ENCODE data around the gene SEC22A. TPM values are rescaled to one million over a fixed set of nuclear protein-coding genes. Genes with fewer than 3 reads are reported as not detected.

SEC22A gene
- total and polyA plus RNA-seq, 2 experiments from 2014 or later: 16.0 to 21.9 TPM

DNA sequence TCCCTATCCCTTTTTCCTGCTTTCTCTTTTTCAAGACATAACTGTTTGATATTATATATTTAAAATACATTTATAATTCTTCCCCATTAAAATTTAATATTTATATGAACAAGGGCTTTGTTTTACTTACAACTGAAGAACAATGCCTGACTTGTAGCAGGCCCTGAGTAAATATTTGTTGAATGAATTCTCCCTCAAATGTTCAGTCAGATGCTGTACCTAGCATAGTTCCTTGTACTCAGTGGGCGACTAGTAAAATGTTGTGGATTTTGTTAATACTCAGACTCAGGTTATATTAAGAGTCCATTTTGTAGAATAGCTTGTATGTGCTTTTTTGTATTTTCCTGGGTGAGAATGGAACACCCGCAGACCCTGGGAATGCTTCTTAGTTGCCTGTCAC lies 69.1 kb downstream of the SEC22A start:
- peaks cover 3% of the 10 kb centered on the region for H3K36me3 ChIP-seq (replicated peaks; ENCODE audit: insufficient read depth, low read depth)
- no peak overlapping the region for H3K27ac ChIP-seq
- H3K27me3 ChIP-seq: no peaks in the 10 kb centered on the region
- H3K4me1 ChIP-seq (ENCODE audit: insufficient read depth): no peaks in the 10 kb centered on the region
- 79% methylated on average over 2 of the region's 2 CpGs for WGBS (ENCODE audit: low lambda C conversion rate, missing lambda C conversion rate)
- DNase-seq (ENCODE audit: low spot score): no peak
- H3K9me2 ChIP-seq (replicated peaks; ENCODE audit: insufficient read depth): no peaks in the 10 kb centered on the region
- no peak for TF ChIP-seq EZH2phosphoT487 (IDR thresholded peaks at IDR 0.05; ENCODE audit: low read depth, severe bottlenecking, unreplicated experiment)
- TF ChIP-seq, protein P1, sequence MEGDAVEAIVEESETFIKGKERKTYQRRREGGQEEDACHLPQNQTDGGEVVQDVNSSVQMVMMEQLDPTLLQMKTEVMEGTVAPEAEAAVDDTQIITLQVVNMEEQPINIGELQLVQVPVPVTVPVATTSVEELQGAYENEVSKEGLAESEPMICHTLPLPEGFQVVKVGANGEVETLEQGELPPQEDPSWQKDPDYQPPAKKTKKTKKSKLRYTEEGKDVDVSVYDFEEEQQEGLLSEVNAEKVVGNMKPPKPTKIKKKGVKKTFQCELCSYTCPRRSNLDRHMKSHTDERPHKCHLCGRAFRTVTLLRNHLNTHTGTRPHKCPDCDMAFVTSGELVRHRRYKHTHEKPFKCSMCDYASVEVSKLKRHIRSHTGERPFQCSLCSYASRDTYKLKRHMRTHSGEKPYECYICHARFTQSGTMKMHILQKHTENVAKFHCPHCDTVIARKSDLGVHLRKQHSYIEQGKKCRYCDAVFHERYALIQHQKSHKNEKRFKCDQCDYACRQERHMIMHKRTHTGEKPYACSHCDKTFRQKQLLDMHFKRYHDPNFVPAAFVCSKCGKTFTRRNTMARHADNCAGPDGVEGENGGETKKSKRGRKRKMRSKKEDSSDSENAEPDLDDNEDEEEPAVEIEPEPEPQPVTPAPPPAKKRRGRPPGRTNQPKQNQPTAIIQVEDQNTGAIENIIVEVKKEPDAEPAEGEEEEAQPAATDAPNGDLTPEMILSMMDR (IDR thresholded peaks at IDR 0.05; ENCODE audit: poor library complexity): no peak
- TF ChIP-seq EZH2 (IDR thresholded peaks at IDR 0.05; ENCODE audit: borderline replicate concordance): no peak
- H3K79me2 ChIP-seq: no peaks in the 10 kb centered on the region
- no peaks in the 10 kb centered on the region for H4K20me1 ChIP-seq (ENCODE audit: insufficient read depth, poor library complexity, severe bottlenecking)
- H3K9me3 ChIP-seq (ENCODE audit: low read depth): no peaks in the 10 kb centered on the region
- H3K4me2 ChIP-seq: no peak overlapping the region
- H3K4me3 ChIP-seq: no peak overlapping the region
- H2AFZ ChIP-seq: no peak overlapping the region

DNA sequence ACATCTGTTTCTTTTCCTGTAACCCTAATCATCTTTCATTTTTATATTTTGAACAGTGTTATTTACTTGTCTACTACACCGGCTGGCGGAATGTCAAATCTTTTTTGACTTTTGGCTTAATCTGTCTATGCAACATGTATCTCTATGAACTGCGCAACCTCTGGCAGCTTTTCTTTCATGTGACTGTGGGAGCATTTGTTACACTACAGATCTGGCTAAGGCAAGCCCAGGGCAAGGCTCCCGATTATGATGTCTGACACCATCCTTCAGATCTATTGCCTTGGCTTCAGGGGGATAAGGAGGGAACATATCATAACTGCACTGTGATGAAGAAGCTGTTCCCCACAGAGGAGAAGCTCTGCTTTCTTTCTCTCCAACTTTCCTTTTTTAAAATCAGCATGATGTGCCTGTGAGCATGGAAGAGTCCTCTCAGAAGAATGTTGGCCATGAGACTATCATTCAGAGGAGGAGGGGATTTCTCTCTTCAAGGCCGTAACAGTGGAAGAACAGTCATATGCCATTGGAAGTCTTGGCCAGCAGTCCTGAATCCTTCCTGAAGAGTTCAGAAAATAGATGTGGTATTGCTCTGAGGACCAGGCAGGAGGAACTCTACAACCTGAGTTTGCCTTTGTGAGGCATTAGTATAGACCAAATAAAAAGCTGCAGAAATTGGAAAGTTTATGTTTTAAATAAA lies 69.9 kb downstream of the SEC22A start:
- H3K27me3 ChIP-seq: no peaks in the 10 kb centered on the region
- H3K36me3 ChIP-seq (replicated peaks; ENCODE audit: insufficient read depth, low read depth): peaks cover under 1% of the 10 kb centered on the region
- no peak overlapping the region for H3K27ac ChIP-seq
- no peak overlapping the region for H3K4me3 ChIP-seq
- no peaks in the 10 kb centered on the region for H3K79me2 ChIP-seq
- no peak overlapping the region for H3K4me2 ChIP-seq
- TF ChIP-seq EZH2phosphoT487 (IDR thresholded peaks at IDR 0.05; ENCODE audit: low read depth, severe bottlenecking, unreplicated experiment) (no peak), EZH2 (IDR thresholded peaks at IDR 0.05; ENCODE audit: borderline replicate concordance) (no peak)
- TF ChIP-seq, protein P1 (IDR thresholded peaks at IDR 0.05; ENCODE audit: poor library complexity): no peak
- no peaks in the 10 kb centered on the region for H3K9me3 ChIP-seq (ENCODE audit: low read depth)
- H4K20me1 ChIP-seq (ENCODE audit: insufficient read depth, poor library complexity, severe bottlenecking): no peaks in the 10 kb centered on the region
- no peak for DNase-seq (ENCODE audit: low spot score)
- H2AFZ ChIP-seq: no peak overlapping the region
- no peaks in the 10 kb centered on the region for H3K9me2 ChIP-seq (replicated peaks; ENCODE audit: insufficient read depth)
- no peaks in the 10 kb centered on the region for H3K4me1 ChIP-seq (ENCODE audit: insufficient read depth)
- WGBS (ENCODE audit: low lambda C conversion rate, missing lambda C conversion rate): 79% methylated on average over 5 of the region's 5 CpGs

DNA sequence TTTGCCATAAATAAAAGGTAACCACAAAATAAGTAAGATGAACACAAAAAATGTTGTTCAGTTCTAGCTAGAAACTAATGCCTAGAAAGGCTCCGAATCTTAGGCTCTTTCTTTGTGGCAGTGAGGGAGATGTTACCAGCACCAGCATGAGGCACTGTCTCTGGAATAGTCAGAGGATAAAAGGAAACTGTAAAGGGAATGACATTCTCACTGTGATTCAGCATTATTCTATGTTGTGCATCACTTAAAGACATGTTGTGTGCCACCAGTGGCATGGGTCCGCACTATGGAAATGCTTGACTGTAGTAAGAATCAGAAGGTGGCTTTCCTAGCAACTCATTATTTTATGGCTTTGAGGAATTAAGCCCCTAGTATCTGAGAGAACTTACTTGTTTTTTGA lies 70.8 kb downstream of the SEC22A start:
- H3K27ac ChIP-seq: no peak overlapping the region
- TF ChIP-seq EZH2phosphoT487 (IDR thresholded peaks at IDR 0.05; ENCODE audit: low read depth, severe bottlenecking, unreplicated experiment): no peak
- TF ChIP-seq, protein P1 (IDR thresholded peaks at IDR 0.05; ENCODE audit: poor library complexity): no peak
- TF ChIP-seq EZH2 (IDR thresholded peaks at IDR 0.05; ENCODE audit: borderline replicate concordance): no peak
- WGBS (ENCODE audit: low lambda C conversion rate, missing lambda C conversion rate): 94% methylated on average over 2 of the region's 2 CpGs

More for the DNA sequence above, 70.8 kb downstream of the SEC22A start:
- Histone ChIP-seq H3K79me2 (no peaks in the 10 kb centered on the region), H3K27me3 (no peaks in the 10 kb centered on the region), H3K4me1 (ENCODE audit: insufficient read depth) (no peaks in the 10 kb centered on the region), H3K4me2 (no peak overlapping the region), H3K9me3 (ENCODE audit: low read depth) (no peaks in the 10 kb centered on the region), H2AFZ (no peak overlapping the region), H3K4me3 (no peak overlapping the region), H3K36me3 (replicated peaks; ENCODE audit: insufficient read depth, low read depth) (no peaks in the 10 kb centered on the region), H4K20me1 (ENCODE audit: insufficient read depth, poor library complexity, severe bottlenecking) (no peaks in the 10 kb centered on the region), H3K9me2 (replicated peaks; ENCODE audit: insufficient read depth) (no peaks in the 10 kb centered on the region)
- DNase-seq (ENCODE audit: low spot score): no peak

All from hepatocyte (in vitro differentiated cells).